Measurements from ENCODE around the gene KMT5B.

Gene KMT5B

DNA sequence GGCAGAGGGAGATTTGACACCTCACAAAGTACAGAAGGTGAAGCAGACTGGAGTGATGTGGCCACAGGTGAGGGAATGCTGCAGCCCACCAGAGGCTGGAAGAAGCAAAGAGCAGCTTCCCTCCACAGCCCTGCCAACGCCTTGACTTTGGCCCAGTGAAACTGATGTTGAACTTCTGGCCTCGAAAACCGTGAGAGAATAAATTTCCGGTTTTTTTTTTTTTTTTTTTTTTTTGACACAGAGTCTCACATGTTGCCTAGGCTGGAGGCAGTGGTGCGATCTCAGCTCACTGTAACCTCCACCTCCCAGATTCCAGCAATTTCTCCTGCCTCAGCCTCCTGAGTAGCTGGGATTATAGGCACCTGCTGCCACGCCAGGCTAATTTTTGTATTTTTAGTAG lies 8.7 kb downstream of the KMT5B start:
- H3K27ac ChIP-seq (ENCODE audit: low read depth, low read length) = no peak overlapping the region
- H3K79me2 ChIP-seq (ENCODE audit: control insufficient read depth, low read length) = peaks cover 97% of the 10 kb centered on the region
- H3K4me2 ChIP-seq (ENCODE audit: low read length) = no peak overlapping the region
- no peak overlapping the region for H3K4me3 ChIP-seq (ENCODE audit: low read length)
- H4K20me1 ChIP-seq (ENCODE audit: control insufficient read depth, insufficient read depth, low read depth, low read length) = peaks cover 8% of the 10 kb centered on the region
- H3K27me3 ChIP-seq (ENCODE audit: control insufficient read depth, low read length) = no peaks in the 10 kb centered on the region
- H3F3A ChIP-seq (ENCODE audit: control insufficient read depth, insufficient read depth) = peaks cover 1% of the 10 kb centered on the region; the same call in 1 of the 2 replicates
- H3K9me3 ChIP-seq (ENCODE audit: control insufficient read depth, insufficient read depth, low read length) = no peaks in the 10 kb centered on the region
- TF ChIP-seq CTCF (IDR thresholded peaks at IDR 0.05; ENCODE audit: low read depth, low read length, poor library complexity, severe bottlenecking) = no peak
- no peak for TF ChIP-seq EZH2phosphoT487 (IDR thresholded peaks at IDR 0.05; ENCODE audit: borderline replicate concordance, low read length)
- H3K4me1 ChIP-seq (ENCODE audit: control insufficient read depth, low read length) = peaks cover 6% of the 10 kb centered on the region
- no peaks in the 10 kb centered on the region for H3K36me3 ChIP-seq (ENCODE audit: control insufficient read depth, low read length)
- no peaks in the 10 kb centered on the region for H3K9me2 ChIP-seq (replicated peaks; ENCODE audit: control insufficient read depth, low read length)

- H3K9me3 ChIP-seq (ENCODE audit: control insufficient read depth, insufficient read depth, low read length) = no peaks in the 10 kb centered on the region
- no peaks in the 10 kb centered on the region for H3K4me1 ChIP-seq (ENCODE audit: control insufficient read depth, low read length)
- H3F3A ChIP-seq (ENCODE audit: control insufficient read depth, insufficient read depth) = no peaks in the 10 kb centered on the region
- no peaks in the 10 kb centered on the region for H3K9me2 ChIP-seq (replicated peaks; ENCODE audit: control insufficient read depth, low read length)
- peaks cover 12% of the 10 kb centered on the region for H4K20me1 ChIP-seq (ENCODE audit: control insufficient read depth, insufficient read depth, low read depth, low read length)
- no peak overlapping the region for H3K4me3 ChIP-seq (ENCODE audit: low read length)
- TF ChIP-seq EZH2phosphoT487 (IDR thresholded peaks at IDR 0.05; ENCODE audit: borderline replicate concordance, low read length) (no peak), CTCF (IDR thresholded peaks at IDR 0.05; ENCODE audit: low read depth, low read length, poor library complexity, severe bottlenecking) (no peak)
- no peak overlapping the region for H3K4me2 ChIP-seq (ENCODE audit: low read length)
- no peak overlapping the region for H3K27ac ChIP-seq (ENCODE audit: low read depth, low read length)
- no peaks in the 10 kb centered on the region for H3K36me3 ChIP-seq (ENCODE audit: control insufficient read depth, low read length)
- no peaks in the 10 kb centered on the region for H3K27me3 ChIP-seq (ENCODE audit: control insufficient read depth, low read length)
- H3K79me2 ChIP-seq (ENCODE audit: control insufficient read depth, low read length) = peaks cover 95% of the 10 kb centered on the region
These were observed 10.9 kb downstream of the KMT5B start for GRCh38 chr11:68202165-68202564.

DNA sequence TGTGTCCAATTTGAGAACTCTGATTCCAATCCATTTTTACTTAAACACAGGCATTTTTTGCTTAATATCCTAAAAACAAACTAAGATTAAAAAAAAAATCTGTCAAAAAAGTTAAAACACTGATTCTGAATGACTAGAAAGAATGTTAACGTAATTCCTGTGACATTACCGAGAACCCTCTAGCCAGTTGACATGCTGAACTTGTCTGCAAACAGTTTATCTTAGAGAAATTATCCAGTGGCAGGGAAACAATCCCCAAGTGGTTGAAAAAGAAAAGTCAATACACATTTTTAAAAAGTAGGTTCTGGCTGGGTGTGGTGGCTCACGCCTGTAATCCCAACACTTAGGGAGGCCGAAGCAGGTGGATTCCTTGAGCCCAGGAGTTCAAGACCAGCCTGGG lies 11.6 kb downstream of the KMT5B start:
- Histone ChIP-seq H3K4me1 (ENCODE audit: control insufficient read depth, low read length) (no peaks in the 10 kb centered on the region), H3K27me3 (ENCODE audit: control insufficient read depth, low read length) (no peaks in the 10 kb centered on the region), H3K4me2 (ENCODE audit: low read length) (no peak overlapping the region), H3K27ac (ENCODE audit: low read depth, low read length) (no peak overlapping the region), H4K20me1 (ENCODE audit: control insufficient read depth, insufficient read depth, low read depth, low read length) (peaks cover 11% of the 10 kb centered on the region), H3K9me3 (ENCODE audit: control insufficient read depth, insufficient read depth, low read length) (no peaks in the 10 kb centered on the region), H3F3A (ENCODE audit: control insufficient read depth, insufficient read depth) (no peaks in the 10 kb centered on the region), H3K79me2 (ENCODE audit: control insufficient read depth, low read length) (peaks cover 91% of the 10 kb centered on the region), H3K36me3 (ENCODE audit: control insufficient read depth, low read length) (no peaks in the 10 kb centered on the region), H3K4me3 (ENCODE audit: low read length) (no peak overlapping the region), H3K9me2 (replicated peaks; ENCODE audit: control insufficient read depth, low read length) (no peaks in the 10 kb centered on the region)
- TF ChIP-seq EZH2phosphoT487 (IDR thresholded peaks at IDR 0.05; ENCODE audit: borderline replicate concordance, low read length) (no peak), CTCF (IDR thresholded peaks at IDR 0.05; ENCODE audit: low read depth, low read length, poor library complexity, severe bottlenecking) (no peak)

DNA sequence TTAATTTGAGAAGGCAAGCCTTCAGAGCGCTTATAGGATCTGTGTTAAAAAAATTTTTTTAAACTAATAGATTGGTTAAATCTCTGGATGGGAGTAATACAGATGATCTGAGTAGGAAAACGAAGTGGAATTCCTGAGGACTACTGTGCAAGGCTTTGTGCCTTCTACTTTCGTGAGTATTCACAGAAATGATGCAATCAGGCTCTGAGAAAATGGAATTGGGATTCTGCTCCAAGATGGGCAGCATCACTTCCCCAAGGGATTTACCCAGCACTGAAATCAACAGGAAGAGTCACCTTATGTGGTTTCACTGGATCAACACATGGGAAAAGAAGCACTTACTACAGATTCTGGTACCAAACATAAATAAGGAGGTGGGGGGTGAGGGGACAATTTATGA lies 12.5 kb downstream of the KMT5B start:
- H3K27ac ChIP-seq (ENCODE audit: low read depth, low read length) = no peak overlapping the region
- H3K4me2 ChIP-seq (ENCODE audit: low read length) = no peak overlapping the region
- H3K79me2 ChIP-seq (ENCODE audit: control insufficient read depth, low read length) = peaks cover 89% of the 10 kb centered on the region
- TF ChIP-seq EZH2phosphoT487 (IDR thresholded peaks at IDR 0.05; ENCODE audit: borderline replicate concordance, low read length) = no peak
- TF ChIP-seq CTCF (IDR thresholded peaks at IDR 0.05; ENCODE audit: low read depth, low read length, poor library complexity, severe bottlenecking) = no peak
- peaks cover 4% of the 10 kb centered on the region; the same call in 1 of the 2 replicates for H4K20me1 ChIP-seq (ENCODE audit: control insufficient read depth, insufficient read depth, low read depth, low read length)
- H3K4me3 ChIP-seq (ENCODE audit: low read length) = no peak overlapping the region
- H3F3A ChIP-seq (ENCODE audit: control insufficient read depth, insufficient read depth) = no peaks in the 10 kb centered on the region
- H3K9me2 ChIP-seq (replicated peaks; ENCODE audit: control insufficient read depth, low read length) = no peaks in the 10 kb centered on the region
- H3K27me3 ChIP-seq (ENCODE audit: control insufficient read depth, low read length) = no peaks in the 10 kb centered on the region
- H3K4me1 ChIP-seq (ENCODE audit: control insufficient read depth, low read length) = no peaks in the 10 kb centered on the region
- H3K9me3 ChIP-seq (ENCODE audit: control insufficient read depth, insufficient read depth, low read length) = no peaks in the 10 kb centered on the region
- H3K36me3 ChIP-seq (ENCODE audit: control insufficient read depth, low read length) = no peaks in the 10 kb centered on the region

Measured in DOHH2 (cell line).